Measurements from ENCODE around the gene NUP205. TPM values are rescaled to one million over a fixed set of nuclear protein-coding genes. Genes with fewer than 3 reads are reported as not detected.
A peak's percentile ranks its signal among the peaks of the same experiment; 100 is the strongest.

The NUP205 gene
- total RNA-seq, 1 donor from 2014 or later = 148 TPM

DNA sequence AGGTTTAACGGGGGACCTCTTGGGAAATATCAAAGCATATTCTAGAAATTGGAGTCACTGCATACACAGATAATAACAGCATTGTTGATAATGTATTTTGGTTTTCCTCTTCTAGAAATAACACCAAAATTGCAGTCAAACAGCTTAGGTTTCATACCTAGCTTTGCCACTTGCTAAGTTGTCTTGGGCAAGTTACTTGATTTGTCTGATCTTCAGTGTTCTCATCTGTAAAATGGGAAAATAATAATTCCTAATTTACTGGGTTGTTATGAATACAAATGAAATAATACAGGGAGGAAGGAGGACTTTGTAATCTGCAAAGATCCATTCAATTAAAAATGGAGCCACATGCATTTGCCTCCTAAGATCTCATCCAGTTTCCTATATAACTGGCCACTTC lies 20.3 kb upstream of the NUP205 start:
- peaks cover 10% of the 10 kb centered on the region for H3K4me1 Mint-ChIP-seq
- DNase-seq (ENCODE audit: low read depth, low spot score) = no peak
- no peak overlapping the region for H3K27ac Mint-ChIP-seq (ENCODE audit: unreplicated experiment)
- H3K36me3 Mint-ChIP-seq (ENCODE audit: low read depth) = no peaks in the 10 kb centered on the region
- H3K4me3 Mint-ChIP-seq = no peak overlapping the region
- no peak for TF ChIP-seq CTCF (conservative IDR thresholded peaks at IDR 0.05)
- H3K27me3 Mint-ChIP-seq (ENCODE audit: low read depth) = no peaks in the 10 kb centered on the region
- H3K9me3 Mint-ChIP-seq = no peaks in the 10 kb centered on the region

- Mint-ChIP-seq H3K27me3 (ENCODE audit: low read depth) (no peaks in the 10 kb centered on the region), H3K27ac (ENCODE audit: unreplicated experiment) (no peak overlapping the region)
These were observed 19.8 kb upstream of the NUP205 start for GRCh38 chr7:135537905-135538304.

DNA sequence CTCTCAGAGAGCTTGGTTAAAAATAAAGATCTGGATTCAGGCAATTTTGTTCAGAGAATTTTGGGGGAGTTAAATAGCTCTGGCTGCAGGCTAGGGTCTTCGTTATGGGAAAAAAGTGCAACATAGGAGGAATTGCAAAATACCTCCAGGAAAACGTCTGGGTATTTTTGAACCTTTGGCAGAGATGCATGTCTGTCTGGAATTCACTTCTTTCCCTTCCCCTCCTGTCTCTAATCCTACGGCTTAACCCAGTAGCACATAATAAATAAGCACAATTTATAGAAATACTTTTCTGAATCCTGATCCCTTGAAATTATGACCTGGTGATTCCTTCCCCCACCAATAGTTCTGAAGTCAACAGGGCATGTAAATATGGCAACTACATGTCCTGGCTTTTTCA lies 19.3 kb upstream of the NUP205 start:
- Mint-ChIP-seq H3K36me3 (ENCODE audit: low read depth) (no peaks in the 10 kb centered on the region), H3K4me3 (no peak overlapping the region), H3K27ac (ENCODE audit: unreplicated experiment) (no peak overlapping the region), H3K27me3 (ENCODE audit: low read depth) (no peaks in the 10 kb centered on the region), H3K9me3 (no peaks in the 10 kb centered on the region), H3K4me1 (peaks cover 10% of the 10 kb centered on the region)
- TF ChIP-seq CTCF (conservative IDR thresholded peaks at IDR 0.05) = no peak
- DNase-seq (ENCODE audit: low read depth, low spot score) = no peak

More at GRCh38 chr7:135537905-135538304, 19.8 kb upstream of the NUP205 start:
- no peak overlapping the region for H3K4me3 Mint-ChIP-seq
- no peaks in the 10 kb centered on the region for H3K36me3 Mint-ChIP-seq (ENCODE audit: low read depth)
- TF ChIP-seq CTCF (conservative IDR thresholded peaks at IDR 0.05) = no peak
- H3K9me3 Mint-ChIP-seq = no peaks in the 10 kb centered on the region
- peaks cover 10% of the 10 kb centered on the region for H3K4me1 Mint-ChIP-seq
- no peak for DNase-seq (ENCODE audit: low read depth, low spot score)

GRCh38 chr7:135539629-135540028 lies 18.1 kb upstream of the NUP205 start:
- no peaks in the 10 kb centered on the region for H3K9me3 Mint-ChIP-seq
- no peak overlapping the region for H3K27ac Mint-ChIP-seq (ENCODE audit: unreplicated experiment)
- no peaks in the 10 kb centered on the region for H3K27me3 Mint-ChIP-seq (ENCODE audit: low read depth)

DNA sequence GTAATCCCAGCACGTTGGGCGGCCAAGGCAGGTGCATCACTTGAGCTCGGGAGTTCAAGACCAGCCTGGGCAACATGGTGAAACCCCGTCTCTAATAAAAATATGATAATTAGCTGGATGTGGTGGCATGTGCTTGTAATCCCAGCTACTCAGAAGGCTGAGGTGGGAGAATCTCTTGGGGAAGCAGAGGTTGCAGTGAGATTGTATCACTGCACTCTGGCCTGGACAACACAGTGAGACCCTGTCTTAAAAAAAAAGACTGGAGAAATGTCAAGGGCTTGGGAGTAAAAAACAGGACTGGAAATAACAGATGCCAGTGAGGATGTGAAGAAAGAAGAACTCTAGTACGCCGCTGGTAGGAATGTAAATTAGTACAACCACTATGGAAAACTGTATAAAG lies 16.7 kb upstream of the NUP205 start:
- Mint-ChIP-seq H3K4me3 (no peak overlapping the region), H3K36me3 (ENCODE audit: low read depth) (no peaks in the 10 kb centered on the region), H3K9me3 (no peaks in the 10 kb centered on the region), H3K27me3 (ENCODE audit: low read depth) (no peaks in the 10 kb centered on the region), H3K27ac (ENCODE audit: unreplicated experiment) (no peak overlapping the region), H3K4me1 (peaks cover 10% of the 10 kb centered on the region)
- TF ChIP-seq CTCF (conservative IDR thresholded peaks at IDR 0.05) = no peak
- no peak for DNase-seq (ENCODE audit: low read depth, low spot score)

More at GRCh38 chr7:135539629-135540028, 18.1 kb upstream of the NUP205 start:
- no peak for DNase-seq (ENCODE audit: low read depth, low spot score)
- Mint-ChIP-seq H3K4me3 (no peak overlapping the region), H3K36me3 (ENCODE audit: low read depth) (no peaks in the 10 kb centered on the region), H3K4me1 (peaks cover 10% of the 10 kb centered on the region)
- no peak for TF ChIP-seq CTCF (conservative IDR thresholded peaks at IDR 0.05)

DNA sequence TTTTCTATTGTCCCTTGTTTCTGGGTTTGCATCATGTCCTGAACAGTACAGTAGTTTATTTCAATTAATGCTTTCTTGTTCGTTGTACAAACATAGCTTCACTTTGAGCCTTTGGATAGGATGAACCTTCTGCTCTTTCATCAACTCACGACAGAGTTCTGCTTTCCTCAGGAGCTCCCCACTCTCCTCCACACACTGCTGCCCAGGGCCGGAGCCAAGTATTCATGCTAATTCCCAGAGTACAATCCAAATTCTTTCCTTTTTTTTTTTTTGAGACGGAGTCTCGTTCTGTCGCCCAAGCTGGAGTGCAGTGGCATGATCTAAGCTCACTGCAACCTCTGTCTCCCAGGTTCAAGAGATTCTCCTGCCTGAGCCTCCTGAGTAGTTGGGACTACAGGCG lies 7.5 kb upstream of the NUP205 start:
- DNase-seq (ENCODE audit: low read depth, low spot score) = no peak
- TF ChIP-seq CTCF (conservative IDR thresholded peaks at IDR 0.05) = no peak
- H3K4me1 Mint-ChIP-seq = no peaks in the 10 kb centered on the region
- no peak overlapping the region for H3K4me3 Mint-ChIP-seq
- H3K27me3 Mint-ChIP-seq (ENCODE audit: low read depth) = no peaks in the 10 kb centered on the region
- H3K27ac Mint-ChIP-seq (ENCODE audit: unreplicated experiment) = peak overlapping the region; percentile 45
- H3K36me3 Mint-ChIP-seq (ENCODE audit: low read depth) = no peaks in the 10 kb centered on the region
- H3K9me3 Mint-ChIP-seq = no peaks in the 10 kb centered on the region
